ENCODE measurements around the gene HOPX.

- TF ChIP-seq GATA2 (IDR thresholded peaks at IDR 0.05; ENCODE audit: low read depth, low read length) (no peak), GATA3 (IDR thresholded peaks at IDR 0.05; ENCODE audit: low read depth, low read length) (no peak)
These were observed 25.3 kb downstream of the HOPX start for GRCh38 chr4:56655627-56656345.

All from SH-SY5Y (cell line).